C4-2B (cell line): ENCODE data around the gene LRCH1.
"Not testable (repeated sequence)": the region's sequence is repeated elsewhere in the genome, so short reads cannot be mapped to it uniquely, and the experiment has no call there.

Experiments
- H3K27ac ChIP-seq: fragments of 450-650 bp; 2 replicates; pipeline ENCODE4 v1.5.1; 2017
- ZFX ChIP-seq: fragments of 450-650 bp; IDR thresholded peaks from 2 replicates; pipeline ENCODE4 v1.6.1; 2017
- TF ChIP-seq, protein P1 (sequence below): fragments of 450-650 bp; conservative IDR thresholded peaks from 2 replicates; pipeline ENCODE4 v1.5.1; 2017; ENCODE audit warnings: mild to moderate bottlenecking

The LRCH1 gene, protein sequence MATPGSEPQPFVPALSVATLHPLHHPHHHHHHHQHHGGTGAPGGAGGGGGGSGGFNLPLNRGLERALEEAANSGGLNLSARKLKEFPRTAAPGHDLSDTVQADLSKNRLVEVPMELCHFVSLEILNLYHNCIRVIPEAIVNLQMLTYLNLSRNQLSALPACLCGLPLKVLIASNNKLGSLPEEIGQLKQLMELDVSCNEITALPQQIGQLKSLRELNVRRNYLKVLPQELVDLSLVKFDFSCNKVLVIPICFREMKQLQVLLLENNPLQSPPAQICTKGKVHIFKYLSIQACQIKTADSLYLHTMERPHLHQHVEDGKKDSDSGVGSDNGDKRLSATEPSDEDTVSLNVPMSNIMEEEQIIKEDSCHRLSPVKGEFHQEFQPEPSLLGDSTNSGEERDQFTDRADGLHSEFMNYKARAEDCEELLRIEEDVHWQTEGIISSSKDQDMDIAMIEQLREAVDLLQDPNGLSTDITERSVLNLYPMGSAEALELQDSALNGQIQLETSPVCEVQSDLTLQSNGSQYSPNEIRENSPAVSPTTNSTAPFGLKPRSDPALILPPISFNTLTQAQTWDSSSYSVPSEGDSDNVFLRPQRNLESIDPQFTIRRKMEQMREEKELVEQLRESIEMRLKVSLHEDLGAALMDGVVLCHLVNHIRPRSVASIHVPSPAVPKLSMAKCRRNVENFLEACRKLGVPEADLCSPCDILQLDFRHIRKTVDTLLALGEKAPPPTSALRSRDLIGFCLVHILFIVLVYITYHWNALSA

DNA sequence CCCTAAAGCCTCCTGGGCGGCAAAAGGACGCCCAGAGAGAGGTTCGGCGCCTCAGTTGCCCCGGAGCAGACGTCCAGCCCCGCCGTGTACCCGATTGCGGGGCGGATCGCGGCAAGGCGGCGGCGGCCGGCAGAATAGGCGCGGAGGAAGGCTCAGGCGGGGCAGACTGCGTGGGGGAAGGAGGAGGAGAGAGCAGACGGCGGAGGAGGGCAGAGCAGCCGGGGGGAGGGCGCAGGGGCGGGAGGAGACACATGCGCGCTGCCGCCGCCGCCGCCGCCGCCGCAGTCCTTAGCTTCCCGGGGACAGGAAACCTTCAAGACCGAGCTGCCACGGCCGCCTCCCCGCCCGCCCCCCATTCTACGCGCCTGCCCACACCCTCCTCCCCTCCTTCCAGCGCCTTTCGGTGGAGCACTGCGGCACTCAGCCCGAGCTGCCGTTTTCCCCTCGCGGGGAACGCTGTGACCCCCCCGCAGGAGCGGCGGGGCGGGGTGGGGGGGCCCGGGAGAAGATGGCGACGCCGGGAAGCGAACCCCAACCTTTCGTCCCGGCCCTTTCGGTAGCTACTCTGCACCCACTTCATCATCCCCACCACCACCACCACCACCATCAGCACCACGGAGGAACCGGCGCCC lies at the start of gene LRCH1:
Gene LRCH1, plus strand, starts transcription at position 282 of the 632 bp plus-strand sequence. Its CDS starts 227 bp downstream, at position 509.
- TF ChIP-seq ZFX = no peak
- H3K27ac ChIP-seq = peak within 1 kb of the TSS; percentile 80

DNA sequence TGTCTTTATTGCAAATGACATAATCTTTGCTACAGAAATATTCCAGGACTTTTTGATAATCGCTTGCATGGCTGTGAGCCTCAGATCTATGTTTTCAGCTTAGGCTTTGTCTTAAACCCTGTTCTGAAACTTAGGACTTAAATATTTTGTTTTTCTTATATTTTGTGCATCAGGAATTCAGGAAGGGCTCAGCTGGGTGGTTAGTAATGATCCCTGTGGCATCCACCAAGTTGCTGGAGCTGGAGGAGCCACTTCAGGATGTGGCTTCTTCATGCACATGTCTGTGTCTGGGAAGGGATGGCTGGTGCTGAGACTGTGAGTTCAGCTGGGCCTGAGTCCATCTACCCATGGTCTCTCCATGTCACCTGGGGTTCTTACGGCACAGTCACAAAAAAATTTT lies 48.9 kb upstream of the LRCH1 start:
- TF ChIP-seq, protein P1, sequence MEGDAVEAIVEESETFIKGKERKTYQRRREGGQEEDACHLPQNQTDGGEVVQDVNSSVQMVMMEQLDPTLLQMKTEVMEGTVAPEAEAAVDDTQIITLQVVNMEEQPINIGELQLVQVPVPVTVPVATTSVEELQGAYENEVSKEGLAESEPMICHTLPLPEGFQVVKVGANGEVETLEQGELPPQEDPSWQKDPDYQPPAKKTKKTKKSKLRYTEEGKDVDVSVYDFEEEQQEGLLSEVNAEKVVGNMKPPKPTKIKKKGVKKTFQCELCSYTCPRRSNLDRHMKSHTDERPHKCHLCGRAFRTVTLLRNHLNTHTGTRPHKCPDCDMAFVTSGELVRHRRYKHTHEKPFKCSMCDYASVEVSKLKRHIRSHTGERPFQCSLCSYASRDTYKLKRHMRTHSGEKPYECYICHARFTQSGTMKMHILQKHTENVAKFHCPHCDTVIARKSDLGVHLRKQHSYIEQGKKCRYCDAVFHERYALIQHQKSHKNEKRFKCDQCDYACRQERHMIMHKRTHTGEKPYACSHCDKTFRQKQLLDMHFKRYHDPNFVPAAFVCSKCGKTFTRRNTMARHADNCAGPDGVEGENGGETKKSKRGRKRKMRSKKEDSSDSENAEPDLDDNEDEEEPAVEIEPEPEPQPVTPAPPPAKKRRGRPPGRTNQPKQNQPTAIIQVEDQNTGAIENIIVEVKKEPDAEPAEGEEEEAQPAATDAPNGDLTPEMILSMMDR = no peak
- TF ChIP-seq ZFX = no peak
- H3K27ac ChIP-seq = no peak overlapping the region

DNA sequence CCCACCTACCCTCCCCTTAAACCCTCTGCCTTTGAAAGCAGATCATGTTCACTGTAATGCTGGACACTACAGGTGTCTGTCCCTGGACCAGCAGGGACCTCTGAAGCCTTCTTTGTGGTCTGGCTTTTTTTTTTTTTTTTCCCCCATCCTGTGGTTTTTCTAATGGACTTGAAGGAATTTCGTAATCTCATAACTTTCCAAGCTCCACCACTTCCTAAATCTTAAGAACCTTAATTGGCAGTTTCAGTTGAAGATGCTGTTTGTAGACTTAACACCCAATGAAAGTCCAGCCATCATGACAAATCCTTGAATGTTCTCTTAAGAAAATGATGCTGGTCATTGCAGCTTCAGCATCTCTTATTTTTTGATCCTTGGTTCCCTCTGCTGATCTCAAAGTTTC lies 45.0 kb upstream of the LRCH1 start:
- TF ChIP-seq, protein P1 = no peak
- TF ChIP-seq ZFX = no peak
- no peak overlapping the region for H3K27ac ChIP-seq

DNA sequence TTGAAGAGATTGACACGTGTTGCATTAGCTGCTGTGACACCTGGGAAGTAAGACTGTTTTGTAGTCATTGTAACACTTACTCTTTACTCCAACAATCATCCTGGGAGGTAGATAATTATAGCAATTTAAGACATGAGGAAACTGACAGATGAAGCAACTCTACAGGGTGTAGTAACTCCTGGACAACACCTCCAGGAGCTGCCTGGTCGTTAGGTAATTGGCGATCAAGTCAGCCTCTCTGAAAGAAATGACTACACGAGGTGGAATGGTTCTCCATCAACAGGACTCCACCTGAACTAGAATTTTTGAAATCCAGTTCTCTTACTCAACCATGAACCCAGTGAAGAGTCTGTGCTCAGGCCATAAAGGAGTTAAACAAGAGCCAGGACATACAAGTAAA lies 43.0 kb upstream of the LRCH1 start:
- no peak overlapping the region for H3K27ac ChIP-seq
- TF ChIP-seq ZFX = no peak
- TF ChIP-seq, protein P1 = no peak

DNA sequence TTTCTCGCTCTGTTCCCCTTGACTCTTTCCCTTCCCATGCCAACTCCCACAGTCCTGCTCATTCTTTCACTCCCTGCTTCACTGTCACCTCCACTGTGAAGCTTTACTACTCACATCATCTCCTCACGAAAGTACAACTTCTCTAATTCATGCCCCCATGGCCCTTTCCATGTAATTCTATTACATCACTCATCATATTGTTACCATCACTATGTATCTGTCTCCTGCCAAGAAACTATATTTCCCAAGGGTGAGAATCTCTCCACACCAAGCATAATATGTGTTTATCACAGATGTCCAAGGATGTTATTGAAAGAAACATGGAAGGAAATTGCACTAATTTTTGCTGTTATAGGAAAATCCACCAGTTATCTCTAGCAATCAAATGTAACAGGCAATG lies 37.2 kb upstream of the LRCH1 start:
- no peak for TF ChIP-seq ZFX
- TF ChIP-seq, protein P1 = no peak
- H3K27ac ChIP-seq = no peak overlapping the region

DNA sequence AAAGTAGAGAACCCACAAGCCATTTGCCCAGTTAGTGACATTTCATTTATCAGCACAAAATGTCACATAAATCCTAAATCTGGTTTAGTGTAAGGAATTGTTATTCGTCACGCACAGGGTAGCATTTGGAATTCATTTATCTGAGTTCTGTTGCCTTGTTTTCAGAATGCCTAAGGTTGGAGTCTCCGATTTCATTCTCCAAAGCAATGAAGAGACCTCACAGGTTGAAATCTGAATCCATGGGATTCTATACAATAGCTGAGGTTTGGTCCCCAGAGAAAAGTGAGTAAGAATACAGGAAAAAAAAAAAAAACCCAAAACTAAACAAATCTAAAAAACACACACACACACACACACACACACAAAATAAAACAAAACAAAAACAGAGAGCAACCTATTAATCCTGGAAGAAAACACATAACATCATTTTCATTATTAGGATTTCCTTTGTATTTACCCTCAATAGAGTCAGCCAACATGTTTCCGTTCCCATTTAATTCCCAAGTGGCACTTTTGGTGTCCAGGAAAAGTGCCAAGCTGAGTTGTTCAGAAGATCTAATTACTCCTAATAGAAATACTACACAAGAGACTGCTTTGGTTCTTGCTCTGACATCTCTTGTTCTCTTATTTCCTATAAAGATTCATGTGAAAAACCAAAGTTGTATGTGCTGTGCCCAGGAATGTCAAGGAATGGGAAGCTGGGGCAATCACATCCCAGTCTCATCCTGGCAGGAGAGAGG lies 36.2 kb upstream of the LRCH1 start:
- no peak overlapping the region for H3K27ac ChIP-seq
- no peak for TF ChIP-seq ZFX
- TF ChIP-seq, protein P1 = no peak

DNA sequence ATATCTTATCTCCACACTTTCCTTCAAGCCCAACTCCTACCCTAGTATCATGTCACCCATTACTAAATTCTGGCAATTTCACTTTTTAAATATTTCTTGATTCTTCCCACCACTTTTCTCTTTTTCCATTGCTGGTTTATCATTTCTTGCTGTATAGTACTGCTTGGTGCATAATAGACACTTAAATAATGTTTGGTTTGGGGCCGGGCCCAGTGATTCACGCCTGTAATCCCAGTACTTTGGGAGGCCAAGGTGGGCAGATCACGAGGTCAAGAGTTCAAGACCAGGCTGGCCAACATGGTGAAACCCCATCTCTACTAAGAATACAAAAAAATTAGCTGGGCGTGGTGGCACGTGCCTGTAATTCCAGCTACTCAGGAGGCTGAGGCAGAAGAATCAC lies 35.2 kb upstream of the LRCH1 start:
- not testable (repeated sequence) for H3K27ac ChIP-seq

DNA sequence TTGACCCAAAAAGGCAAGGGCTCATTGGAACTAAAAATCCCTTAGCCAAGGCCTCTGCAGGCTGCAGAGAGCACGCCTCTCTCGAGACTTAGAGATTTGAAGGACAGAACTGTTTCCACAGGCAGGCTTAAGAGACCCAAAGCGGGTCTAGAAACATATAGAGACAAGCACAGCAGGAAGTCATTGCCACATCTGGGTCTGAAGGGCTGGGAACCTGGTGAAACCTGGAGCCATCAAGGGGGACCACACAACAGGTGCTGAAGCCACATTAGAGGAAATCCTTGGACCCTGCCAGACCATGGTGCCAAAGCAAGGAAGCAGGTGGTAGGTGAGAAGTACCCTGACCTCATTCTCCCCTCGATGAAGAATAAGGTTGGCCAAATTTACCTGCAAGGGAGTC lies 33.8 kb upstream of the LRCH1 start:
- no peak for TF ChIP-seq ZFX
- TF ChIP-seq, protein P1 = no peak

More for the DNA sequence above, 33.8 kb upstream of the LRCH1 start:
- H3K27ac ChIP-seq = no peak overlapping the region
